ENCODE results near the gene RPRD1B. TPM values are rescaled to one million over a fixed set of nuclear protein-coding genes. Genes with fewer than 3 reads are reported as not detected.

Gene RPRD1B
- total RNA-seq, 8 experiments from 2014 or later = 12.7 to 34.1 (median 21.0) TPM

- Histone ChIP-seq H3K27ac (no peak overlapping the region), H3K4me3 (no peak overlapping the region), H3K4me1 (replicated peaks in 1 of 2) (peaks cover under 1 to 3% of the 10 kb centered on the region in 2 donors)
- 29 to 88% (median 70%) methylated on average over 2 to 4 of the region's 4 CpGs for WGBS, 10 experiments
- in situ Hi-C loops (cut with MboI; ENCODE audit: low pct_unique_long_range_greater_than_20kb in 2 of 9, low sequenced_read_pairs in 9 of 9, unreplicated experiment in 9 of 9) = loop anchor here in 3 of 9 experiments (25.0 kb wide), 2 partner anchors 157 to 357 kb away; no protein-coding TSS in a partner anchor
- peak in 1 of 8 experiments; percentile 30 for ATAC-seq (replicated peaks in 6 of 8)
These were observed 21.7 kb downstream of the RPRD1B start for GRCh38 chr20:38055294-38055693.

GRCh38 chr20:38055848-38056247, 22.3 kb downstream of the RPRD1B start:
- in situ Hi-C loops (cut with MboI; ENCODE audit: low pct_unique_long_range_greater_than_20kb in 2 of 9, low sequenced_read_pairs in 9 of 9, unreplicated experiment in 9 of 9) = loop anchor here in 3 of 9 experiments (25.0 kb wide), 2 partner anchors 156 to 356 kb away; no protein-coding TSS in a partner anchor
- WGBS, 10 experiments = 50 to 94% (median 84%) methylated on average over 1 to 6 of the region's 6 CpGs; no CpG with 5 or more reads in 4 of the 10 experiments
- Histone ChIP-seq H3K27ac (no peak overlapping the region), H3K4me3 (no peak overlapping the region), H3K4me1 (replicated peaks in 1 of 2) (peaks cover 0 to 3% of the 10 kb centered on the region in 2 donors)
- peak in 3 of 8 experiments; percentile 53 to 66 (median 64) for ATAC-seq (replicated peaks in 6 of 8)

GRCh38 chr20:38057351-38057972, 23.9 kb downstream of the RPRD1B start:
- WGBS, 10 experiments = 13 to 100% (median 29%) methylated on average over 1 to 7 of the region's 7 CpGs; no CpG with 5 or more reads in 1 of the 10 experiments
- Histone ChIP-seq H3K4me3 (no peak overlapping the region), H3K4me1 (replicated peaks in 1 of 2) (peaks cover 0 to 3% of the 10 kb centered on the region in 2 donors), H3K27ac (no peak overlapping the region)
- in situ Hi-C loops (cut with MboI; ENCODE audit: low pct_unique_long_range_greater_than_20kb in 2 of 9, low sequenced_read_pairs in 9 of 9, unreplicated experiment in 9 of 9) = loop anchor here in 3 of 9 experiments (25.0 kb wide), 2 partner anchors 155 to 355 kb away; no protein-coding TSS in a partner anchor
- peak; percentile 92 to 98 (median 96) for ATAC-seq (replicated peaks in 6 of 8)

- H3K27ac ChIP-seq = no peak overlapping the region
- ATAC-seq (replicated peaks in 6 of 8) = no peak
- in situ Hi-C loops (cut with MboI; ENCODE audit: low pct_unique_long_range_greater_than_20kb in 2 of 9, low sequenced_read_pairs in 9 of 9, unreplicated experiment in 9 of 9) = loop anchor here in 3 of 9 experiments (25.0 kb wide), 2 partner anchors 152 to 352 kb away; no protein-coding TSS in a partner anchor
- H3K4me1 ChIP-seq (replicated peaks in 1 of 2) = peaks cover 0 to 3% of the 10 kb centered on the region in 2 donors
- H3K4me3 ChIP-seq = no peak overlapping the region
- WGBS, 10 experiments = 76 to 100% (median 100%) methylated on average over 1 to 4 of the region's 5 CpGs; no CpG with 5 or more reads in 1 of the 10 experiments
These were observed 26.3 kb downstream of the RPRD1B start for GRCh38 chr20:38059832-38060231.

- Histone ChIP-seq H3K27ac (no peak overlapping the region), H3K4me3 (no peak overlapping the region), H3K4me1 (replicated peaks in 1 of 2) (peaks cover 0 to 3% of the 10 kb centered on the region in 2 donors)
- in situ Hi-C loops (cut with MboI; ENCODE audit: low pct_unique_long_range_greater_than_20kb in 2 of 9, low sequenced_read_pairs in 9 of 9, unreplicated experiment in 9 of 9) = loop anchor here in 3 of 9 experiments (25.0 kb wide), 2 partner anchors 152 to 352 kb away; no protein-coding TSS in a partner anchor
- WGBS, 10 experiments = 20 to 100% (median 92%) methylated on average over 1 to 4 of the region's 5 CpGs; no CpG with 5 or more reads in 2 of the 10 experiments
- no peak for ATAC-seq (replicated peaks in 6 of 8)
These were observed 27.0 kb downstream of the RPRD1B start for GRCh38 chr20:38060536-38060935.

DNA sequence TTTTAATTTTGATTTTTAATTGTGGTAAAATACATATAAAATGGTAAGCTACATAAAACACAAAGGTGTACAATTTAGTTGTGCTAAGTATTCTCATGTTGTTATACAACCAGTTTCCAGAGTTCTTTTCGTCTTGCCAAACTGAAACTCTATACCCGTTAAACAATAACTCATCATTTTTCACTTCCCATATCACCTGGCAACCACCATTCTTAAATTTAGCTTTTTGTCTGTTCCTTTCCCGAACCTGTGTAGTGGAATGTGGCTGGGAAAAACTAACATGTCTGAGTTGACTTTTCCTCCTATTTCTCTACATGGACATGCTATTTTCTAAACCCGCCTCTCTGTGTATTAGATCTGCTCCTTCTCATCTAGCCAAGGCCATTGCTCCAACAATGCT, 27.6 kb downstream of the RPRD1B start:
- 83 to 97% (median 90%) methylated on average over 1 to 4 of the region's 4 CpGs for WGBS, 10 experiments
- Histone ChIP-seq H3K27ac (no peak overlapping the region), H3K4me3 (no peak overlapping the region), H3K4me1 (replicated peaks in 1 of 2) (peaks cover 0 to 3% of the 10 kb centered on the region in 2 donors)
- in situ Hi-C loops (cut with MboI; ENCODE audit: low pct_unique_long_range_greater_than_20kb in 2 of 9, low sequenced_read_pairs in 9 of 9, unreplicated experiment in 9 of 9) = loop anchor here in 3 of 9 experiments (25.0 kb wide), 2 partner anchors 151 to 351 kb away; no protein-coding TSS in a partner anchor
- no peak for ATAC-seq (replicated peaks in 6 of 8)

GRCh38 chr20:38062890-38063289, 29.3 kb downstream of the RPRD1B start:
- Histone ChIP-seq H3K4me1 (replicated peaks in 1 of 2) (peaks cover 4 to 7% of the 10 kb centered on the region in 2 donors), H3K4me3 (no peak overlapping the region), H3K27ac (no peak overlapping the region)
- 71 to 100% (median 95%) methylated on average over 1 to 5 of the region's 5 CpGs for WGBS, 10 experiments
- in situ Hi-C loops (cut with MboI; ENCODE audit: low pct_unique_long_range_greater_than_20kb in 2 of 9, low sequenced_read_pairs in 9 of 9, unreplicated experiment in 9 of 9) = loop anchor here in 3 of 9 experiments (25.0 kb wide), 2 partner anchors 149 to 349 kb away; no protein-coding TSS in a partner anchor
- ATAC-seq (replicated peaks in 6 of 8) = no peak

GRCh38 chr20:38063911-38064530, 30.5 kb downstream of the RPRD1B start:
- ATAC-seq (replicated peaks in 6 of 8) = no peak
- in situ Hi-C loops (cut with MboI; ENCODE audit: low pct_unique_long_range_greater_than_20kb in 2 of 9, low sequenced_read_pairs in 9 of 9, unreplicated experiment in 9 of 9) = loop anchor here in 3 of 9 experiments (25.0 kb wide), 2 partner anchors 148 to 348 kb away; no protein-coding TSS in a partner anchor
- no peak overlapping the region for H3K4me3 ChIP-seq
- H3K27ac ChIP-seq = no peak overlapping the region
- 74 to 100% (median 92%) methylated on average over 1 to 6 of the region's 7 CpGs; no CpG with 5 or more reads in 1 of the 10 experiments for WGBS, 10 experiments
- H3K4me1 ChIP-seq (replicated peaks in 1 of 2) = peaks cover 4 to 10% of the 10 kb centered on the region in 2 donors

GRCh38 chr20:38065764-38066375, 32.3 kb downstream of the RPRD1B start:
- in situ Hi-C loops (cut with MboI; ENCODE audit: low pct_unique_long_range_greater_than_20kb in 2 of 9, low sequenced_read_pairs in 9 of 9, unreplicated experiment in 9 of 9) = loop anchor here in 3 of 9 experiments (25.0 kb wide), 2 partner anchors 146 to 346 kb away; no protein-coding TSS in a partner anchor
- 72 to 100% (median 94%) methylated on average over 1 to 10 of the region's 10 CpGs; no CpG with 5 or more reads in 1 of the 10 experiments for whole genome bisulfite sequencing, 10 experiments
- no peak for ATAC-seq (replicated peaks in 6 of 8)
- H3K4me1 ChIP-seq (replicated peaks in 1 of 2) = peaks cover 4 to 10% of the 10 kb centered on the region in 2 donors
- H3K4me3 ChIP-seq = no peak overlapping the region
- no peak overlapping the region for H3K27ac ChIP-seq

GRCh38 chr20:38066969-38067716, 33.6 kb downstream of the RPRD1B start:
- H3K27ac ChIP-seq = peak overlapping the region; percentile 37 to 51
- peak in 2 of 8 experiments; percentile 19 to 46 for ATAC-seq (replicated peaks in 6 of 8)
- H3K4me1 ChIP-seq (replicated peaks in 1 of 2) = peaks cover 4 to 10% of the 10 kb centered on the region in 2 donors
- H3K4me3 ChIP-seq = no peak overlapping the region
- in situ Hi-C loops (cut with MboI; ENCODE audit: low pct_unique_long_range_greater_than_20kb in 2 of 9, low sequenced_read_pairs in 9 of 9, unreplicated experiment in 9 of 9) = loop anchor here in 3 of 9 experiments (25.0 kb wide), 2 partner anchors 145 to 345 kb away; no protein-coding TSS in a partner anchor
- 60 to 100% (median 83%) methylated on average over 1 to 6 of the region's 9 CpGs; no CpG with 5 or more reads in 3 of the 10 experiments for WGBS, 10 experiments

- ATAC-seq (replicated peaks in 6 of 8) = peak in 3 of 8 experiments; percentile 30 to 47 (median 44)
- H3K4me3 ChIP-seq = no peak overlapping the region
- in situ Hi-C loops (cut with MboI; ENCODE audit: low pct_unique_long_range_greater_than_20kb in 2 of 9, low sequenced_read_pairs in 9 of 9, unreplicated experiment in 9 of 9) = loop anchor here in 3 of 9 experiments (25.0 kb wide), 2 partner anchors 144 to 344 kb away; no protein-coding TSS in a partner anchor
These were observed 34.3 kb downstream of the RPRD1B start for GRCh38 chr20:38067717-38068365.

More at GRCh38 chr20:38067717-38068365, 34.3 kb downstream of the RPRD1B start:
- peaks cover 4 to 10% of the 10 kb centered on the region in 2 donors for H3K4me1 ChIP-seq (replicated peaks in 1 of 2)
- H3K27ac ChIP-seq = peak overlapping the region in 1 of 2 donors; percentile 20
- WGBS, 10 experiments = 50 to 100% (median 78%) methylated on average over 1 to 13 of the region's 15 CpGs
